NCI-H2227 treated with DMSO at 0.1 percent for 48 hours (cell line): ENCODE results near the gene ISCA2.
A peak's percentile ranks its signal among the peaks of the same experiment; 100 is the strongest.

Experiments used
- DNase-seq: peaks from one replicate; lab custom pipeline; 2025; lab: John Stamatoyannopoulos, UW

Gene ISCA2

GRCh38 chr14:74483321-74483720, 10.2 kb upstream of the ISCA2 start:
- DNase-seq, result no peak

GRCh38 chr14:74486164-74486563, 7.4 kb upstream of the ISCA2 start:
- no peak for DNase-seq

GRCh38 chr14:74488786-74489397, 4.7 kb upstream of the ISCA2 start:
- no peak for DNase-seq

GRCh38 chr14:74490486-74490885, 3.1 kb upstream of the ISCA2 start:
- DNase-seq, result no peak

- no peak for DNase-seq
Measured at GRCh38 chr14:74491956-74492775, 1.4 kb upstream of the ISCA2 start.

- no peak for DNase-seq
Measured at GRCh38 chr14:74492776-74493342, 706 bp upstream of the ISCA2 start, which contains the start of gene NPC2. Gene NPC2 (minus strand): TSS chr14:74493305. CDS start chr14:74493274, 31 bp downstream.

- DNase-seq, result no peak
Measured at GRCh38 chr14:74495356-74495755, 1.8 kb downstream of the ISCA2 start.

- no peak for DNase-seq
Measured at GRCh38 chr14:74500417-74501134, 7.0 kb downstream of the ISCA2 start.

- DNase-seq, result peak; percentile 76
Measured at GRCh38 chr14:74501135-74501614, 7.6 kb downstream of the ISCA2 start.

GRCh38 chr14:74501691-74502090, 8.1 kb downstream of the ISCA2 start:
- no peak for DNase-seq

GRCh38 chr14:74502236-74503019, 8.9 kb downstream of the ISCA2 start:
- peak; percentile 11 for DNase-seq

- no peak for DNase-seq
Measured at GRCh38 chr14:74503291-74503937, 9.8 kb downstream of the ISCA2 start.

- no peak for DNase-seq
Measured at GRCh38 chr14:74503938-74504335, 10.4 kb downstream of the ISCA2 start.

GRCh38 chr14:74504412-74504811, 10.8 kb downstream of the ISCA2 start:
- no peak for DNase-seq

- no peak for DNase-seq
Measured at GRCh38 chr14:74504874-74505720, 11.5 kb downstream of the ISCA2 start.

- no peak for DNase-seq
Measured at GRCh38 chr14:74505831-74506230, 12.3 kb downstream of the ISCA2 start.

GRCh38 chr14:74506411-74506851, 12.9 kb downstream of the ISCA2 start:
- DNase-seq, result no peak

GRCh38 chr14:74507085-74507484, 13.5 kb downstream of the ISCA2 start:
- no peak for DNase-seq

- no peak for DNase-seq
Measured at GRCh38 chr14:74507840-74508239, 14.3 kb downstream of the ISCA2 start.

GRCh38 chr14:74508292-74508731, 14.7 kb downstream of the ISCA2 start:
- DNase-seq, result no peak
